Spleen (tissue), 7 donors: ENCODE results near the gene SMG7.

Source experiments
- POLR2A ChIP-seq, 3 donors: fragments of 450-650 bp; IDR thresholded peaks; one replicate each; pipeline ENCODE4 v1.5.1; 2017; ENCODE audit warnings: antibody characterized with exemption in 3 of 3, mild to moderate bottlenecking in 1 of 3
- POLR2AphosphoS5 ChIP-seq, 3 donors: sonication (generic); formaldehyde crosslinking; IDR thresholded peaks; one replicate each; pipeline ENCODE4 v1.5.1; 2017; ENCODE audit warnings: antibody characterized with exemption in 3 of 3
- TF ChIP-seq, protein P1 (sequence below), 11 experiments: fragments of 200-600 bp in 7 of 11; fragments of 450-650 bp in 4 of 11; sonication (generic) in 4 of 11; IDR thresholded peaks in 8 of 11; conservative IDR thresholded peaks in 3 of 11; 1 replicate in 7 of 11; 2 replicates in 4 of 11; pipeline versions ENCODE4 v1.4.0 to v1.8.0; 2016 to 2021; ENCODE audit warnings: antibody characterized with exemption in 11 of 11, inconsistent platforms in 4 of 11, mild to moderate bottlenecking in 1 of 11
- donor health status: DM: no; HTN: no; CAD: no; lungs with moderate emphysema.
- donor health status: DM: no; HTN: no; CAD: no.
- donor health status: DM: no; HTN: no; CAD: no.

DNA sequence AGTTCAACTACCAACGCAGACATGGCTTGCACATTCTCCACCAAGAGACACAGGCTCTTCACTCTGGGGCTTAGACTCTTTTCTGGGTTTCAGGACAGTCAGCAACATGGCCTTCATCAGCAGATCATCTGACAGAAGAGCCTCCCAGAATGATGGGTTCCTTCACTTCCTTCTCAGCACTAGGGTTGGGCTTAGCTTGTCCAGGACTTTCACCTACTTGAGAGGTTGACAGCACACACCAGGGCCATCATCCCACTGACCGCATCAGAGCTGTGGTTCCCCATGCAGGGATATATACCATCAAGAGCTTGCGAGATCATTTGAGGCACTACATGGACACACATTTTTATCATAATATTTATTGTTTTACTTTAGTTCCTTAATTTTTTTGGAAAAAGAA is 128.3 kb downstream of the SMG7 start:
- TF ChIP-seq, protein P1, sequence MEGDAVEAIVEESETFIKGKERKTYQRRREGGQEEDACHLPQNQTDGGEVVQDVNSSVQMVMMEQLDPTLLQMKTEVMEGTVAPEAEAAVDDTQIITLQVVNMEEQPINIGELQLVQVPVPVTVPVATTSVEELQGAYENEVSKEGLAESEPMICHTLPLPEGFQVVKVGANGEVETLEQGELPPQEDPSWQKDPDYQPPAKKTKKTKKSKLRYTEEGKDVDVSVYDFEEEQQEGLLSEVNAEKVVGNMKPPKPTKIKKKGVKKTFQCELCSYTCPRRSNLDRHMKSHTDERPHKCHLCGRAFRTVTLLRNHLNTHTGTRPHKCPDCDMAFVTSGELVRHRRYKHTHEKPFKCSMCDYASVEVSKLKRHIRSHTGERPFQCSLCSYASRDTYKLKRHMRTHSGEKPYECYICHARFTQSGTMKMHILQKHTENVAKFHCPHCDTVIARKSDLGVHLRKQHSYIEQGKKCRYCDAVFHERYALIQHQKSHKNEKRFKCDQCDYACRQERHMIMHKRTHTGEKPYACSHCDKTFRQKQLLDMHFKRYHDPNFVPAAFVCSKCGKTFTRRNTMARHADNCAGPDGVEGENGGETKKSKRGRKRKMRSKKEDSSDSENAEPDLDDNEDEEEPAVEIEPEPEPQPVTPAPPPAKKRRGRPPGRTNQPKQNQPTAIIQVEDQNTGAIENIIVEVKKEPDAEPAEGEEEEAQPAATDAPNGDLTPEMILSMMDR (IDR thresholded peaks at IDR 0.05 in 8 of 11, conservative IDR thresholded peaks at IDR 0.05 in 3 of 11): no peak
- TF ChIP-seq POLR2AphosphoS5 (IDR thresholded peaks at IDR 0.05) (no peak), POLR2A (IDR thresholded peaks at IDR 0.05) (no peak)
